Amniotic epithelial cell (primary cell): ENCODE measurements around the gene CNTN4.

Source experiments
- DNase-seq: peaks from one replicate; pipeline ENCODE4 v3.0.0-alpha.2; 2010; ENCODE audit warnings: low read depth

The CNTN4 gene

GRCh38 chr3:2415083-2415482 is 316.4 kb downstream of the CNTN4 start:
- no peak for DNase-seq

- no peak for DNase-seq
These were observed 322.3 kb downstream of the CNTN4 start for GRCh38 chr3:2420919-2421318.

DNA sequence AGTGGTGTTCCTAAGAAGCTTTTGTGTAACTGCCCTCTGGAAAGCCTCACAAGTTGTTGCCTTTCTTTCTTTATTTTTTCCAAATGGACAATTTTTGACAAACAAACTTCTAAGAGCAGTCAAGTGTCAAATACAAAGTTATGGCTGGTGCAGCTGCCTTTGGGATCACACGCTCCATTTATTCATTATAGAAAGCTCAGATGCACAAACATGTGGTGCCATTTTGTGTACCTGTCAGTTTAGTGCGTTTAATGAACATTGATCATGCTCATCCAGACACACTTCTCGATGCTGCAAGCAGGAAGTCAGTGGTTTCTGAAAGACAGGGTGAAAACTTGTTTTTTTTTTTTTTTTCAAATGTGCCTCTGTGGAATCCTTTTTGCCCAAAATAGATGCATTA is 324.5 kb downstream of the CNTN4 start:
- DNase-seq: no peak

- no peak for DNase-seq
These were observed 342.9 kb downstream of the CNTN4 start for GRCh38 chr3:2441558-2441957.

GRCh38 chr3:2446146-2446545 is 347.5 kb downstream of the CNTN4 start:
- no peak for DNase-seq

GRCh38 chr3:2452249-2452648 is 353.6 kb downstream of the CNTN4 start:
- DNase-seq: no peak

- DNase-seq: no peak
These were observed 356.2 kb downstream of the CNTN4 start for GRCh38 chr3:2454865-2455264.

DNA sequence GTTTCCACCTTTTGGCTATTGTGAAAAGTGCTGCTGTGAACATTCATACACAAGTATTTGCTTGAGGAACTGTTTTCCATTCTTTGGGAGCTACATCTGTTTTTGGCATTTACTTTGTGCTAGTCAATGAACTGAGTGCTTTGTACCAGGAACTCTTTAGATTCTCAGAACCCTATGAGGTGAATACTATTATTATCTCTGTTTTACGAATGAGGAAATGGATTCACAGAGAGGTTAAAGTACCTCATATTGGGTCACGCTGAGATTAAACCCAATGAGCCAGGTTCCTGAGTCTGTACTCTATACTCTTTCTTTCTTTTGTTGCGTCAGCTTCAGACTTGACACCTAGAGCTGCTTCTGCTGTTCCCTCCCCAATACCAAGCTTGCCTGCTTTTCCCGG is 358.1 kb downstream of the CNTN4 start:
- DNase-seq: no peak

DNA sequence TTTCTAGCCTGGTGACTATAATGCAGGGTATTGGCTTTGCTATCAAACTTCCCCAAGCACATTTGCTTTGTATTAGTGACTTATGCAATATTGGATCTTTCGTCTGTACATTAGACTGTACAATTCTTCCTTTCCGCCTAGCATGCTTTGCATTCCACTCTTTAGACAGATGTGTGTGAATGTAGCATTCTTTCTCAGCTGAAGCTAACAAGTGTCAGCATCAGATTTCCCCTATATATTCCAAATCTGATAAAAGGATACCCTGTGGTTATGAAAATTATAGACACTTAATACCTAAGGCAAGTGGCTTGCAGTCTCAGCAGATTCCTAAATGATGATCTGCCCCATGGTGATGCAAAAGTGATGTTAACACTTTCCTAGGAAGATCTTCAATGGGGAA is 360.1 kb downstream of the CNTN4 start:
- no peak for DNase-seq

GRCh38 chr3:2465842-2466241 is 367.2 kb downstream of the CNTN4 start:
- DNase-seq: no peak

DNA sequence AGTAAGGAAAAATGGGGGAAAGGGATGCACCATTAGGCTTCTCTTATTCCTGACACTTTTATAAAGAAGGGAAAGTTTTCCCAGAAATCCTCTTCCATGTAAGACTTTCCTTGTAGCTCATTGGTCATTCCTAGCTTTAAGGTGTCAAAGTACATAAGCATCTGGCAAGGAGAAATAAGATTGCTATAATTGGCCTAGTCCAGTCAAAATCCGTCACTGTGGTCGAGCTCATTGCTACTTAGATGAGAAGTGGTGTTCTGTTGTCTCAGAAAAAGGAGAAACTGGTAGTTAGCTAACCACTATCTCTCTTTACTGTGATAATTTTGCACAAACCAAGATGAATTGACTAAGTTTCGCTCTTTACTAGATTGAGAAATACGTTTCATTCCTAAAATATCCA is 370.1 kb downstream of the CNTN4 start:
- no peak for DNase-seq

GRCh38 chr3:2476996-2477395 is 378.3 kb downstream of the CNTN4 start:
- DNase-seq: no peak

- no peak for DNase-seq
These were observed 379.0 kb downstream of the CNTN4 start for GRCh38 chr3:2477620-2478019.

DNA sequence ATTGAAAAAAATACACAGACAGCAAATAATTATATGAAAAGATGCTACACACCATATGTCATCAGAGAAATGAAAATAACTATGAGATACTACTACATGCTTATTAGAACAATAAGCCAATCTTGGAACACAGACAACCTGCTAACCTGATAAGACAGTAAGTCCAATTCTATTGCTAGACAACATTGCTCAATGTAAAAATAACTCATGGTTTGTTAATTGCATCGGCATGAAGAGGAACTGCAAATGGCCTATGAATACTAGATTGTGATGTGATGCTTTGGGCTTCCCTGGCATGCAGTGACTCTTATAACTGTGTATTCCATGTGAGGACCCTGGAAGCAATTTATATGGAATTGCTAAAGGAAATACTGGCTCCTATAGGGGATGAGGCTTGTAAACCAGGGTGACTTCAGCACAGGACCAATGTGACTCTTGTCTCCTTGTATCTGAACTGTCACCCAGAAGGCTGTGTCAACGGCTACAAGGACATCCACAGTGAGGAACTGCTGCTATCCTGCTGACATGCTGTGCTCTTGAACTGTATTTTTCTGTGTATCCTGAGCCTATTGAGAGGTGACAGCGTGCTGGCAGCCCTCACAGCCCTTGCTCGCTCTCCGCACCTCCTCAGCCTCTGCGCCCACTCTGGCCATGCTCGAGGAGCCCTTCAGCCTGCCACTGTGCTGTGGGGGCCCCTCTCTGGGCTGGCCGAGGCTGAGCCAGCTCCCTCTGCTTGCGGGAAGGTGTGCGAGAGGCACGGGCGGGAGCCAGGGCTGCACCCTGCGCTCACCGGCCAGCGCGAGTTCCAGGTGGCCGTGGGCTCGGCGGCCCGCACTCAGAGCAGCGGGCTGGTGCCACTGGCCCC is 385.7 kb downstream of the CNTN4 start:
- DNase-seq: no peak

DNA sequence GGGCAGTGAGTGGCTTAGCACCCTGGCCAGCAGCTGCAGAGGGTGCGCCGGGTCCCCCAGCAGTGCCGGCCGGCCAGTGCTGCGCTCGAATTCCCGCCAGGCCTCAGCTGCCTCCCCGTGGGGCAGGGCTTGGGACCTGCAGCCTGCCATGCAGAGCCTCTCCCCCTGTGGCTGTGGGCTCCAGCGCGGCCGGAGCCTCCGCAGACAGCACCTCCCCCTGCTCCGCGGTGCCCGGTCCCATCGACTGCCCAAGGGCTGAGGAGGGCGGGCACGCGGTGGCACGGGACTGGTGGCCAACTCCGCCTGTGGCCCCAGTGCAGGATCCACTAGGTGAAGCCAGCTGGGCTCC is 386.3 kb downstream of the CNTN4 start:
- no peak for DNase-seq

DNA sequence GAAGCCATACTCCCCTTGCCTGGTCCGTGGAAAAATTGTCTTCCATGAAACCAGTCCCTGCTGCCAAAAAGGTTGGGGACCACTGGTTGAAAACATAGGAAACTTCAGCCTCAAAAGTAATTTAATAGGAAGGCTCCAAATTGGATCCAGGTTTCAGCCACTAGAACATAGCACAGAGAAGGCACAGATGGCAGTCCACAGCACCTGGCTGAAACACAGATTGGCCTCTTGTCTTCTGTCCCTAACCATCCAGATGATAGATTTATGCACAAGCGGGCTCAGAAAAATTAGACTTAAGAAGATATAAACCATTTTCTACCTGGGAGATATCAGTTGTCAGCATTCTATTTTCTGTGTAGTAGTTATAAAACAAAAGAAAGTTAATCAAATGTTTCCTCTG is 397.1 kb downstream of the CNTN4 start:
- no peak for DNase-seq

- DNase-seq: no peak
These were observed 406.2 kb downstream of the CNTN4 start for GRCh38 chr3:2504912-2505311.

GRCh38 chr3:2506776-2507175 is 408.1 kb downstream of the CNTN4 start:
- no peak for DNase-seq

DNA sequence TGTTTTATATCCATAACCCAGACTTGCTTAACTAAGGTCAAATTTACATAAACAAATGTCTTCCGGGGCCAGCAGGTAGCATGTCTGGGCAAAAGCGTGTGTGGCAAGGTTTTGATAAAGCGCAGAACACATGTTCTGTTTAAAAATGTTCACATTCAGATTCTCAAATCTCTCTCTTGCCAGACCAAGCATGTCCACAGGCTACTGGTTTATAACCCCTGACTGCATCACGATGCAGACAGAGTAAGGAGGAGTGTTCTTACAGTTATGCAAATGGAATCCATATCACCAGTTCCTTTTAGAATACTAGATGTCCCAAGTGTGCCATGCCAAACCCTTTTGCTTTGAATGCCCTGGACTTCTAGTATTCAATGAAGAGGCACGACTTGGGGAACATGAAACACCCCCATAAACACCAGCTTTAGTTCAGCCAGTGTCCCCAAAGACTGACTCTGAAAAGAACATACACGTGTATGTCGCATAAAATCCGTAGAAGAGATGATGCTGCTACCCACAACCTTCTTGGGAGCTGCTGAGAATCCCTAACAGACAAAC is 412.0 kb downstream of the CNTN4 start:
- no peak for DNase-seq

GRCh38 chr3:2511356-2511755 is 412.7 kb downstream of the CNTN4 start:
- DNase-seq: no peak

GRCh38 chr3:2512881-2513280 is 414.2 kb downstream of the CNTN4 start:
- no peak for DNase-seq

DNA sequence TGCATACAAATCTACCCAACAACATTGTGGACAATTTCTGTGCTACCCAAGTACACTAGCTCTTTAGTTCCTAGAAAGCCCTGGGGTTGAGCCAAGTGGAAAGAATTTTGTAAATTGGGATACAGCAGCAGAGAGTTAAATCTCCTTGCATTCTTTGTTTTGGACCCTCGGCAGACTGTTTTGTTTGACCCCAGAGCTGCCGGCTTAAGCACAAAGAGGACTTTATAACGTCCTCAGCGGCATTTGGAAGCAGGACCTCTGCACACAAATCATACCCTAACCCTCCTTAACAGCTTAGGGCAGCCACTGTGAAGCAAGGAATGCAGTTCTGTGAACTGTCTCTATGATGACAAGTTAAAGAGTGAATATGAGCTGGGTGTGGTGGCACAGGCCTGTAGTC is 415.3 kb downstream of the CNTN4 start:
- no peak for DNase-seq

GRCh38 chr3:2516762-2517441 is 418.2 kb downstream of the CNTN4 start:
- no peak for DNase-seq
